Osteoblast (primary cell): ENCODE data around the gene EEF2K. TPM values are rescaled to one million over a fixed set of nuclear protein-coding genes. Genes with fewer than 3 reads are reported as not detected.
A peak's percentile ranks its signal among the peaks of the same experiment; 100 is the strongest.

Source experiments
- DNase-seq: peaks from one replicate; pipeline ENCODE4 v3.0.0; 2011; ENCODE audit warnings: low spot score, mixed read lengths; ENCODE audit not compliant: insufficient read length; ENCODE audit errors: missing footprints
- H2AFZ ChIP-seq: 2 replicates; pipeline ENCODE4 v1.6.0; 2011; ENCODE audit warnings: mild to moderate bottlenecking, low read length
- H3K27ac ChIP-seq: 2 replicates; pipeline ENCODE4 v1.5.1; 2011; ENCODE audit warnings: mild to moderate bottlenecking, low read depth, low read length, moderate library complexity
- H3K27me3 ChIP-seq: 2 replicates; pipeline ENCODE4 v1.6.0; 2012; ENCODE audit warnings: mild to moderate bottlenecking, control low read depth, inconsistent platforms, low read length, moderate library complexity; ENCODE audit not compliant: insufficient read depth
- H3K36me3 ChIP-seq: 2 replicates; pipeline ENCODE4 v1.5.1; 2011; ENCODE audit warnings: mild to moderate bottlenecking, low read length, control low read depth, moderate library complexity; ENCODE audit not compliant: insufficient read depth
- H3K4me1 ChIP-seq: 2 replicates; pipeline ENCODE4 v1.5.1; 2011; ENCODE audit warnings: mild to moderate bottlenecking, low read length, control low read depth, moderate library complexity; ENCODE audit not compliant: insufficient read depth
- H3K4me2 ChIP-seq: 2 replicates; pipeline ENCODE4 v1.6.0; 2011; ENCODE audit warnings: mild to moderate bottlenecking, low read length; ENCODE audit not compliant: insufficient read depth
- H3K4me3 ChIP-seq: fragments of 200-600 bp; sonication (generic); 3 replicates; pipeline ENCODE4 v1.5.1; 2012; ENCODE audit warnings: mild to moderate bottlenecking, low read length, inconsistent platforms; ENCODE audit not compliant: insufficient read depth
- H3K79me2 ChIP-seq: 2 replicates; pipeline ENCODE4 v1.6.0; 2012; ENCODE audit warnings: mild to moderate bottlenecking, low read length, control low read depth, inconsistent platforms; ENCODE audit not compliant: insufficient read depth
- H3K9me3 ChIP-seq: 2 replicates; pipeline ENCODE4 v1.5.1; 2011; ENCODE audit warnings: low read depth, low read length, control low read depth
- H4K20me1 ChIP-seq: 2 replicates; pipeline ENCODE4 v1.6.0; 2012; ENCODE audit warnings: mild to moderate bottlenecking, low read length, control low read depth; ENCODE audit not compliant: insufficient read depth
- CTCF ChIP-seq: IDR thresholded peaks from 2 replicates; pipeline ENCODE4 v1.5.1; 2011; ENCODE audit warnings: mild to moderate bottlenecking, low read depth, low read length, moderate library complexity; ENCODE audit errors: extremely low read depth
- total RNA-seq: library from RNA; depleted of rRNA; stranded (reverse); fragments of >200 nt; gene quantifications from 2 replicates; pipeline ENCODE4 v1.2.3, GENCODE V29; 2012

The EEF2K gene
- total RNA-seq, 1 donor = 41.6 TPM

- H3K4me2 ChIP-seq = no peak overlapping the region
- no peak for DNase-seq
Measured at GRCh38 chr16:22272870-22273650, 67.0 kb downstream of the EEF2K start.

GRCh38 chr16:22274916-22275315 is 68.8 kb downstream of the EEF2K start:
- Histone ChIP-seq H3K9me3 (no peaks in the 10 kb centered on the region), H3K4me2 (no peak overlapping the region), H3K36me3 (peaks cover 58% of the 10 kb centered on the region), H3K79me2 (no peaks in the 10 kb centered on the region), H3K27me3 (no peaks in the 10 kb centered on the region), H2AFZ (no peak overlapping the region), H4K20me1 (no peaks in the 10 kb centered on the region), H3K4me1 (no peaks in the 10 kb centered on the region), H3K4me3 (no peak overlapping the region), H3K27ac (no peak overlapping the region)
- TF ChIP-seq CTCF = no peak
- DNase-seq = peak; percentile 61

More at GRCh38 chr16:22272870-22273650, 67.0 kb downstream of the EEF2K start:
- Histone ChIP-seq H2AFZ (no peak overlapping the region), H3K4me1 (no peaks in the 10 kb centered on the region), H3K9me3 (no peaks in the 10 kb centered on the region), H3K27me3 (no peaks in the 10 kb centered on the region), H3K4me3 (no peak overlapping the region), H3K79me2 (no peaks in the 10 kb centered on the region), H4K20me1 (no peaks in the 10 kb centered on the region), H3K27ac (no peak overlapping the region), H3K36me3 (peaks cover 41% of the 10 kb centered on the region)
- no peak for TF ChIP-seq CTCF

- DNase-seq = no peak
- H4K20me1 ChIP-seq = no peaks in the 10 kb centered on the region
- H3K27ac ChIP-seq = no peak overlapping the region
- TF ChIP-seq CTCF = no peak
- H3K4me2 ChIP-seq = no peak overlapping the region
- no peak overlapping the region for H3K4me3 ChIP-seq
- H3K79me2 ChIP-seq = no peaks in the 10 kb centered on the region
- H3K9me3 ChIP-seq = no peaks in the 10 kb centered on the region
- no peaks in the 10 kb centered on the region for H3K4me1 ChIP-seq
- no peaks in the 10 kb centered on the region for H3K27me3 ChIP-seq
- no peak overlapping the region for H2AFZ ChIP-seq
- H3K36me3 ChIP-seq = peaks cover 58% of the 10 kb centered on the region
Measured at GRCh38 chr16:22278441-22279230, 72.6 kb downstream of the EEF2K start.
